Thyroid gland (tissue), 4 donors: ENCODE measurements around the gene BICRA.

Source experiments
- CTCF ChIP-seq, 6 experiments: fragments of 200-600 bp in 3 of 6; fragments of 450-650 bp in 3 of 6; sonication (generic) in 3 of 6; IDR thresholded peaks; one replicate each; pipeline ENCODE4 v1.5.1; 2016 to 2019; ENCODE audit warnings: antibody characterized with exemption in 6 of 6, mild to moderate bottlenecking in 2 of 6, inconsistent platforms in 1 of 6, moderate library complexity in 1 of 6
- POLR2A ChIP-seq, 2 donors: fragments of 450-650 bp; IDR thresholded peaks; one replicate each; pipeline ENCODE4 v1.6.1; 2017; ENCODE audit warnings: antibody characterized with exemption in 2 of 2, mild to moderate bottlenecking in 2 of 2, moderate library complexity in 1 of 2

- no peak for TF ChIP-seq CTCF (IDR thresholded peaks at IDR 0.05)
- no peak for TF ChIP-seq POLR2A (IDR thresholded peaks at IDR 0.05)
Measured at GRCh38 chr19:47625650-47626049, 16.7 kb downstream of the BICRA start.
